Epithelial cell of proximal tubule (primary cell): ENCODE measurements around the gene EFNA3. TPM values are rescaled to one million over a fixed set of nuclear protein-coding genes. Genes with fewer than 3 reads are reported as not detected.

ENCODE experiments used
- DNase-seq: peaks from one replicate; pipeline ENCODE4 v3.0.0-alpha.2; 2011; ENCODE audit warnings: low read depth
- H3K4me3 ChIP-seq: 2 replicates; pipeline ENCODE4 v1.5.1; 2011; ENCODE audit warnings: low read depth, mild to moderate bottlenecking, low read length
- CTCF ChIP-seq: conservative IDR thresholded peaks from 2 replicates; pipeline ENCODE4 v1.5.1; 2012; ENCODE audit warnings: low read depth, mild to moderate bottlenecking, low read length
- total RNA-seq: library from RNA; depleted of rRNA; stranded (reverse); fragments of >200 nt; gene quantifications from 2 replicates; pipeline ENCODE4 v1.2.3, GENCODE V29; 2015

Gene EFNA3
- total RNA-seq, 1 donor from 2014 or later: 2.8 TPM

DNA sequence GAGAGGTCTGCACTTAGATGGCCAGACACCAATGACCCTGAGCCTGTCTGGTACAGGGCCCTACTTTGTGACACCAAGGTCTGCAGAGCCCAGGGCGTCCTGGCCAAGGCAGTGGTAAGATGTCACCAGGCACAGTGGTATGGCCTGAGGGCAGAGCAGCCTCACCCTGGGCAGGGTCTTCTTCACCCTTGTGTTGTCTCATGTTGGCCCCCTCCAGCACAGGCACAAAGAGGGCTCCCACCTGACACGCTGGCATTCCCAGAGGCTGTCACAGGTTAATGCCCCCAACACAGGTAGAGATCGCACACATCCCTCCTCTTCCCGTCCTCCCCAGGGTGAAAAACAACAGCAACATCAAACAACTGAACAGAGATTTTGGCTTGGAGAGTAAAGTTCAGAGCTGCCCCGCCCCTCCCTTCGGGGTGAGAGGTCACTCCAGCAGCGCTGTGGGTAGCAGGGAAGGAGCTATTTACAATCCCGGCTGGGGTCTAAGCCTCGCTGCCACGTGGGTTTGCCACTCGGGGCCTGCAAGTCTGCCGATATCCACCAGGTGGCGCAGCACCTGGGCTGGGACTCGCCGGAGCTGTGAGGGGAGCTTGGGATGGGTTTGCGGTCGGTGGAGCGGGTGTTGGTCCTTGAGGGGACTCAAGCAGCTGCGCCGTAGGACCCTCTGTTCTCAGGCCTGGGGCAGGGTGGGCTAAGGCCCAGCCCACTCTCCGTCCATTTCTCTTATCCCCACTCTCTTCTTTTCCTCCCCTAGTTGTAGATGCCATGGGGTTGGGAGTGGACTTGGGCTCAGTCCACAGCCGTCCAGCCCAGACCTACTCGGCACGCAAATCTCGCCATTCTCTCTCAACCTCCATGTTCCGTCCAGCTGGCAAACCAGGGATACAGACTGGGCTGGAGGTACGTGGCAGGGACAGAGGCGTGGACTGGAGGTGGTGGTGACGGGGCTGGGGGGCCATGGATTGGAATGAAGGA is 12.7 kb downstream of the EFNA3 start:
- no peak overlapping the region for H3K4me3 ChIP-seq
- no peak for DNase-seq
- TF ChIP-seq CTCF: peak; percentile 90

DNA sequence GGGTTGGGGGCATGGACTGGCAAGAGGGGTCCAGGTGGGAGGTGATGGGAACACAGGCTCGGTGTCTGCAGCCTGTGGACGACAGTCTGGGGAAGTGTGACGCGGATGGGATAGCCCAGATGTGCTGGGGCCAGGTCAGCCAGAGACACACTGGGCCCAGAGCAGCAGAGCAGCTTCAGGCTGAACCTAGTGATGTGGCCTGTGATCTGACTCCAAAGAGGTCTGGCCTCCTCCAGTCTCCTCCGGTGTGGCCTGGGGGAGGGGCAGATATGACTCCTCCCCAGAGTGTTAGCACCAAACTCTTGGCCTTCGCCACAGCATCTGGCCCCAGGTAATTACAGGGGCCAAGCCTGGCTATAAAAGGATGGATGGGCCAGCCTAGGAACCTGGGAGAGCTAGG is 13.5 kb downstream of the EFNA3 start:
- TF ChIP-seq CTCF: no peak
- no peak overlapping the region for H3K4me3 ChIP-seq
- no peak for DNase-seq

- no peak for DNase-seq
- H3K4me3 ChIP-seq: no peak overlapping the region
- TF ChIP-seq CTCF: no peak
Measured at GRCh38 chr1:155092641-155093040, 14.0 kb downstream of the EFNA3 start.

- no peak for DNase-seq
- TF ChIP-seq CTCF: peak; percentile 63
- no peak overlapping the region for H3K4me3 ChIP-seq
Measured at GRCh38 chr1:155093911-155094621, 15.4 kb downstream of the EFNA3 start.

- no peak for DNase-seq
- no peak overlapping the region for H3K4me3 ChIP-seq
- TF ChIP-seq CTCF: no peak
Measured at GRCh38 chr1:155094622-155094948, 15.9 kb downstream of the EFNA3 start.

- TF ChIP-seq CTCF: no peak
- no peak for DNase-seq
- no peak overlapping the region for H3K4me3 ChIP-seq
Measured at GRCh38 chr1:155099331-155099730, 20.7 kb downstream of the EFNA3 start.

GRCh38 chr1:155103325-155103724 is 24.7 kb downstream of the EFNA3 start:
- no peak for TF ChIP-seq CTCF
- DNase-seq: no peak
- no peak overlapping the region for H3K4me3 ChIP-seq
